ENCODE results near the gene NEXMIF.
"Not testable (repeated sequence)": the region's sequence is repeated elsewhere in the genome, so short reads cannot be mapped to it uniquely, and the experiment has no call there.

NEXMIF gene

DNA sequence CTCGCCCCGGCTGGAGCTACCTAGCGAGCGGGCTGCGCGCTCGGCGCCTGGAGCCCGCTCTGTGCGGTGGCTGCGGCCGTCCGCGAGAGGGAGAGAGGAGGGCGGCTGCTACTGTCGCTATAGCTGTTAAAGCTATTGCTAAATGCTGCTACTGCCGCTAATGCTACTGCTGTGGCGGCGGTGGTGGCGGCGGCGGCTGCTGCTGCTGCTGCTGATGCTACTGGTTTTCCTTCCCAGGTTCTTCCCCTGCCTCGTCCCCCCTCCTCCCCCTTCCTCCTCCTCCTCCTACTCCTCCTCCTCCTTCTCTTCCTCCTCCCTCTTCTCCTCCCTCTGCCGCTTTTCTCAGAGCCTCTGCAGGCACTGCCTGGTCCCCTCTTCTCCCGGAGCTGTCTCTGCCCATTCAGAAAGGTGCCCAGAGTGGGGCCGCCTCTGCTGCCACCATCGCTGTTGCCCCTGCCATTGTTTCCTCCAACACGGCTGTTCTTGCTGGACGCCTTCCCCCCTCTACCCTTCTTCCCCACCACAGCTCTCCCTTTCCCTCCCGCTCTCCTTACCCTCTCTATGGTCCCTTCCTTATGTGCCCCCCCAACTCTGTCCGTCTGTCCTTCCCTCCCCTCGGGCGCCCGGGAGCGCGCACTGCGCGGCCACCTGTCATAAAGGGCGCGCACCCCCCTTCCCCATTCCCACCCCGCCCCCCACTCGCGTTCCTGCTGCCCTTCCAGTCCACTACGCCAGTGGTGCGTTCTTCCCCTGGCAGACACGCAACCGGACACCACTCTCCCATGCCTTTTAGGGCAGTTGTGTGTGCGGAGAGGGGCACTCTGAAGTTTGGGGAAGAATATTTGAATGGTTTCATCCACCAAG, at the start of gene NEXMIF:
Gene NEXMIF (minus strand): TSS at position 228 of the 864 bp plus-strand sequence.
- no peak for DNase-seq (ENCODE audit: low spot score)

DNA sequence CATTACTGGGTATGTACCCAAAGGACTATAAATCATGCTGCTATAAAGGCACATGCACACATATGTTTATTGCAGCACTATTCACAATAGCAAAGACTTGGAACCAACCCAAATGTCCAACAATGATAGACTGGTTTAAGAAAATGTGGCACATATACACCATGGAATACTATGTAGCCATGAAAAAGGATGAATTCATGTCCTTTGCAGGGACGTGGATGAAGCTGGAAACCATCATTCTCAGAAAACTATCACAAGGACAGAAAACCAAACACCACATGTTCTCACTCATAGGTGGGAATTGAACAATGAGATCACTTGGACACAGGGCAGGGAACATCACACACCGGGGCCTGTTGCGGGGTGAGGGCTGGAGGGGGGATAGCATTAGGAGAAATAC, 36.7 kb upstream of the NEXMIF start:
- DNase-seq (ENCODE audit: low spot score), result not testable (repeated sequence)

DNA sequence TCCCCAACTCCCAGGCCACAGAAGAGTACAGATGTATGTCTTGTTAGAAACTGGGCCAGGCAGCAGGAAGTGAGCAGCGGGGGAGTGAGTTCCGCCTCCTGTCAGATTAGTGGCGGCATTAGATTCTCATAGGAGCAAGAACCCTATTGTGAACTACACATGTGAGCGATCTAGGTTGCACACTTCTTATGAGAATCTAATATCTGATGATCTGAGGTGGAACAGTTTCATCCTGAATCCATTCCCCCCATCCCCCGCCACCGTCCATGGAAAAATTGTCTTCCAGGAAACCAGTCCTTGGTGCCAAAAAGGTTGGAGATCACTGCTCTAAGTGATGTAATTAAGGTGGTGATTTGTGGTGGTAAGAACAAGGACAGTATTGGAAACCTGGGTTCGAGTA, 24.5 kb upstream of the NEXMIF start:
- DNase-seq (ENCODE audit: low spot score), result no peak

DNA sequence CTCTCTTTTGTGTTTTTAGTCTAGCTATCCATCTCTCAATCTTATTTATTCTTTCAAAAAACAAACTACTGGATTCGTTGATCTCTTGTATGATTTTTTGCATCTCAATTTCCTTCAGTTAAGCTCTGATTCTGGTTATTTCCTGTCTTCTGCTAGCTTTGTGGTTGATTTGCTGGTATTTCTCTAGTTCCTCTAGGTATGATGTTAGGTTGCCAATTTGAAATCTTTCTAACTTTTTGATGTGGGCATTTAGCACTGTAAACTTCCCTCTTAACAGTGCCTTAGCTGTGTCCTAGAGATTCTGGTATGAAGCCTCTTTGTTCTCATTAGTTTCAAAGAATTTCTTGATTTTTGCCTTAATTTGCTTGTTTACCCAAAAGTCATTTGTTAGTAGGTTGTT, 15.2 kb upstream of the NEXMIF start:
- no peak for DNase-seq (ENCODE audit: low spot score)

DNA sequence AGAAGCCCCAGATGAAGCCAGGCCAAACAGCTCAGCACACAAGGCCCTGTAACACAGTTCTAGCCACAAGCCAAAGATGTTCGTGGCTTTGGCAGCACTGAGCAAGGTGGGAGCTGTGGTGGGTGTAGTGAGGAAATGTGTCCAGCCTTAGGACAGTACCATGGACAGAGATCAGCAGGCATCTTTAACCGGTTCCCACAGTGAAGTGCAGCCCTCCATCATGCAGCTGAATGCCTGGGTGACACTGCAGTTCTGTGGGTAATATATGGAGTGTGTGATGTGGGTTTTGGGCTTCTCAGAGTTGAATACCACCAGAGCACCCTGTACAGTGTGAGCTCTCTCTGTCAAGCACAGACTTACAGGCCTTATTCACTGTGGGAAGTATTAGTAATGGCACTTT, 6.0 kb upstream of the NEXMIF start:
- no peak for DNase-seq (ENCODE audit: low spot score)

DNA sequence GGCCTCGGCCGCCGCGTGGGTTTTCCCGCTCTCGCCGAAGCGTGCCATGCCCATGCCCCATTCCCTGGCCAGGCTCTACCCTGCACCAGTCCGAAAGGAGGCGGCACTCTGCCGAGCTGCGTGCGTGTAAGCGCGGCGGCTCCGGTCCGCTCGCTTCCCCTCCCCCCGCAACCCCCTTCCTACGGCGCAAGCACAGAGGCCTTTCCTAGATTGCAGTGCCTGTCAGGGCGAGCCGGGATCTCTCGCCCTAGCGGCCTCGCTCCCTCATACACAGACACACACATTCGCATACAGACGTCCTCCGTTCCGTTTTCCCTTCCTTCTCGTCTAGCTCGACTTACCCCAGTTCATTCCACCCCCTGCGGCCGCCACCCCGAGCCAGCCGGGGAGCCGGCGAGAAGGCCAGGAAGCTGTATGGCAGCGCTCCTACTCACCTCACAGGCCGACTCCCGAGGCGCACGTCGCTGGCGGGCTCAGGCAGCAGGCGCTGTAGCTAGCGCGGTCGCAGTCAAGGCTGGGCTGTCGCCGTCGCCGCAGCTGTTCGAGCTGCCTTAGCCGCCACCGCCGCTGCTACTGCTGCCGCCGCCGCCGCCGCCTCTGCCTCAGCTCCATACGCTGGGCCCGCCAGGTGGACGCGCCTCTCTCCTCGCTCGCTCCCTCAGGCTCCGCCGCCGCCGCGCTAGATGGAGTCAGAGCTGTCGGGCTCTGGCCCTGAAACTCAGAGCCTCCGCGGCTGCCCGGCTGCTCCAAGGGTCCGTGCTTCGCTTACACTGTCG, 615 bp downstream of the NEXMIF start:
- DNase-seq (ENCODE audit: low spot score), result no peak

DNA sequence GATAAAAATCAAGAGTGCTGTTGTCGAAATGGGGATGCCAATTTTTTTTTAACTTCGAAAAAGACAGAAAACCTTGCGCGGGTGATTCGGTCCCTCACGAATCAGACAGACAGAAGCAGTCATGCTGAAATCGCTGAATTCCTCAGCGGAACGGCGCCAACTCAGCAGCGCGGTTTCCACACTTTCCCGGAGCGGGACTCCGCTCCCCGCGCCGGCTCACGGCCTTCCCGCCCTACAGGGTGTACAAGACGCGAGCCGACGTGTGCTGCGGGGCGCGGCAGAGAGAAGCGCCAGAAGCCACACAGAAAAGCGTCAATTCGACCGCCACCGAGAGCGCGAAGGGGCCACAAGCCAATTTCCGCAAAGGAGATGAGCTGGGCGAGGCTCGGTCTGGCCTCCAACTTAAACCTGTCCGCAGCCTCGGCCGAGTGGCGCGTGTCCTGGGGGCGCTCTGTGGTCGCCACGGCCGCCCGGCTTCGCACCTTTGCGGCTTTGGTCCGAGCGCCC, 1.3 kb downstream of the NEXMIF start:
- no peak for DNase-seq (ENCODE audit: low spot score)

DNA sequence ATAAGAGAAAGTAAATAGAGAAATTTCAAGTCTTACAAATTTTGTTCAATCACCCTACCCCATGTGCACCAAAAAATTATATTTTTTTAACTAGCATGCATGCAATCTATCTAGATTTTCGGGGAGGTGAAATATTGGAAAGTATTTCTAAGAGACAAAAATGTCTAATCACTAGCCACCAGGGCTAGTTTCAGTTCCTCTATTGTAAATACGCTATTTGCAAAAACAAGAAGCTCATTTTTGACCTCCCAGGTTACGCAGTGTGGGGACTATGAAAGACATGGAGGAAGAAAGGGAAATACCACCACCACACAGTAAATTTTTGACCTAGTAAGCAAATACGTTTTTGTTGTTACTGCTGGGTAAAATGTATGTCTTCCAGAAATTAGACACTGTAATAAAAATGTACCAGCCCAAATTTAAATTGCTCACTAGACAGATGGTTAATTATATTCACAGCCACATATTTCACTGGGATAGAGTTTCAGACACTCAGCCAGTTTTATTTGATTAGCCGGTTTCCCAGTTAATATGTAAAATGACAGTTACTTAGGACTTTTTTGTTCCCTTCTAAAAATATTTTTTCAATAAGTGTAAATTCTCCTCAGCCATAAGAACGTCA, 2.2 kb downstream of the NEXMIF start:
- no peak for DNase-seq (ENCODE audit: low spot score)

DNA sequence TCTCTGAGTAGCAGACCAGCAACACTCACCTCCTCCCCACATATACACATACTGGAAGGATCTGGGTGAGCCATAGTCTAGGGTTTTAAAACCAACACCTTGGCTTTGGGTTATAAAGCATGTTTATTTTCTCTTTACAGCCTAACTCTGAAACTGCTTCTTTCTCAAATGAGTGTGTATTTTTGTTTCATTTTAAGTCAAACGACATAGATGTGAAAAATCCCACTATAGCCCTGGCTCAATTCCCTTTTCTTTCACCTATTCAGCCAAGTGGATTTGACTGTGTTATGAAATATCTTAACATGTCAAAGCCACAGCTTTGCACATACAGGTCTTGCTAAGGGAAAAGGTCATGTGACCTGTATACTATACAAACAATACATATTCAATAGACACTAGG, 13.8 kb downstream of the NEXMIF start:
- DNase-seq (ENCODE audit: low spot score), result no peak

DNA sequence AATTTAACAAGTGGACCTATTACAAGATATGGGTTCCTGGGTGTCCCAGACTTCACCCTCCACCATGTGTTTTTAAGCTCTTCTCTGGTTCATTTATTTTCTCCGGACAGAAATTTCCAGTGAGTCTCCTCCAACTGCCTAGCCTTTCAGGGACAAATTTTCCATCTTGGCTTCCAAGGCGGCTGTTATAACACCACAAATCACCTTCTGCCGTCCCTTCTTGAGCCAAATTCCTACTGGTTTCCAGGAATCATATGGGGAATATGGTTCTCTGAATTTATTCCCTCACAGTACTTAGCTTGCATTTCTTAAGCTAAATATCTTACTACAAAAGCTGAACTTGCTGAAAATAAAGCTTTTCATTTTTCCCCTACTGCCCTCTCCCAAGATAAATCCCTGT, 18.8 kb downstream of the NEXMIF start:
- DNase-seq (ENCODE audit: low spot score), result no peak

DNA sequence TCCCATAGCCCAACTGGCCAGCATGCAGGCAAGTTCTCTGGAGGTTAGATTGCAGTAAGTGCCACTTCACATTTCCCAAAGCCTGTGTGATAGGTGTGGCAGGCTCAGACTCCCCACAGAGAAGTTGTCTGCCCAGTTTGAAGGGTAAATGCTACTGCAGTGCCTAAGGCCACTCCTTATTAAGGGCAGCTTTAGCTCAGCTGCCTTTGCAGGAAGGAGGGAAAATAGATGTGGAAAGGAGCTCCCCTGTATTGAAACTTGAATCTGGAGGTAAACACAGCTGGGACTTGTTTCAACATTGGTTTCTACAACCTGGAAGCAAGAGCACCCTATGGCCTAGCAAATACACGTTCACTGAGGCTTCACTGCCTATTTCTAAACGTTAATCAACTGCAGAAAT, 22.4 kb downstream of the NEXMIF start:
- no peak for DNase-seq (ENCODE audit: low spot score)

DNA sequence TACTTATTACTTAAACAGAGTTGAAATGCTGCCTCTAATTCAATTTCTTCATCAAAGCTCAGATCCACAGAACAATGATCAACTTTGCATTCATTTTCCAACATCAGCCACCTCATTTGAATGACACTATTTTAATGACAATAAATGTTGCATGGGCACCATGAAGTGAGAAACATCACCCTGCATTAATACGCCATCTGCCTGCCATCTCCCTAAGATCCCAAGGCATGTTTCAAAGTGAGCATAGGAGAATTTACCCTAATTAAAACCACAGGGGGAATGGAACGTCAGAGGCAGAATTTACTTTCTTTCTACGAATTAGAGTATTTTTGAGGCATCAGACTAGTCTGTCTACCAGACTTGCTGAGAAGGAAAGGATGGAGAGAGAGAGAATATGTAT, 32.7 kb downstream of the NEXMIF start:
- DNase-seq (ENCODE audit: low spot score), result no peak

DNA sequence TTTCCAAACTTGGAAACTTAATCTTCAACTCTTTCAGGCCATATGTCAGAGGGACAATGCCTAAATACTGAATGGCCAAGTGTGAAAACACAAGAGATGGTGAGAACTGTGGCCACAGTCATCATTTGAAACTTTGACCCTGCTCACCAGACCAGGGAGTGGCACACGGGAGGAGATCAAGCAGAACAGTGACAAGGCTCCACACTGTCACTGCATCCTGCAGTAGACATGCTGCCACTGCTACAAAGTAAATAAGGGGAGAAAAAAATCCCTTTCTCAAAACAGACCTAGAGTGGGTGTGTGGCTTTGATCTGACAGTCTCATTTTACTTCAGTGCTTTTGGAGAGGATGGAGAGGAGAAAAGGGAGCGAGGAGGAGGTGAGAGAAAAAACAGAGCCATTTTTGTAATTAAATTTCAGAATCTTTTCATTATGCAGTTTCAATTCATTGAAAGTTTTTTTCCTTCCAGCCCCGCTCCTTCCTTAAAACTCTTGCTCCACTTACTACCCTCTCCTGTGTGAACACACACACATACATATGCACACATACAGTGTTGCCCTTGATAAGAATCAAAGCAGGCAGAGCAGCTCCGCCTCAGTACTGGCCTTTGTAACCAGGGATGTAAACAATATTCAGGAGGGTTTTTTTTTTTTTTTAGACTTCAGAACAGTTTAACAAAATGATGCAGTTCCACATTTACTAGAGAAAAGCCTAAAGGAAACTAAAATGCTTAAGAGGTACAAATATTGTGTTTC, 34.4 kb downstream of the NEXMIF start:
- DNase-seq (ENCODE audit: low spot score), result no peak

DNA sequence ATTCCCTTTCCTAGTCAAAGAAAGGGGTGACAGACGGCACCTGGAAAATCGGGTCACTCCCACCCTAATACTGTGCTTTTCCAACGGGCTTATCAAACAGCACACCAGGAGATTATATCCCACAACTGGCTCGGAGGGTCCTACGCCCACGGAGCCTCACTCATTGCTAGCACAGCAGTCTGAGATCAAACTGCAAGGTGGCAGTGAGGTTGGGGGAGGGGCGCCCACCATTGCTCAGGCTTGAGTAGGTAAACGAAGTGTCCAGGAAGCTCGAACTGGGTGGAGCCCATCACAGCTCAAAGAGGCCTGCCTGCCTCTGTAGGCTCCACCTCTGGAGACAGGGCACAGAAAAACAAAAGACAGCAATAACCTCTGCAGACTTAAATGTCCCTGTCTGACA, 42.9 kb downstream of the NEXMIF start:
- DNase-seq (ENCODE audit: low spot score), result not testable (repeated sequence)

DNA sequence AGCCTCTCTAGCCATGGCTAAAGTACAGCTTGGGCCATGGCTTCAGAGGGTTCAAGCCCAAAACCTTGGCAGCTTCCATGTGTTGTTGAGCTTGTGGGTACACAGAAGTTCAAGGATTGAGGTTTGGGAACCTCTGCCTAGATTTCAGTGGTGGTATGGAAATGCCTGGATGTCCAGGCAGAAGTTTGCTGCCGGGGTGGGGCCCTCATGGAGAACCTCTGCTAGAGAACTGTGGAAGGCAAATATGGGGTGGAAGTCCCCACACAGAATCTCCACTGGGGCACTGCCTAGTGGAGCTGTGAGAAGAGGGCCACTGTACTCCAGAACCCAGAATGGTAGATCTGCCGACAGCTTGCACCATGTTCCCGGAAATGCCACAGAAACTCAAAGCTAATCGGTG, 59.5 kb downstream of the NEXMIF start:
- no peak for DNase-seq (ENCODE audit: low spot score)

DNA sequence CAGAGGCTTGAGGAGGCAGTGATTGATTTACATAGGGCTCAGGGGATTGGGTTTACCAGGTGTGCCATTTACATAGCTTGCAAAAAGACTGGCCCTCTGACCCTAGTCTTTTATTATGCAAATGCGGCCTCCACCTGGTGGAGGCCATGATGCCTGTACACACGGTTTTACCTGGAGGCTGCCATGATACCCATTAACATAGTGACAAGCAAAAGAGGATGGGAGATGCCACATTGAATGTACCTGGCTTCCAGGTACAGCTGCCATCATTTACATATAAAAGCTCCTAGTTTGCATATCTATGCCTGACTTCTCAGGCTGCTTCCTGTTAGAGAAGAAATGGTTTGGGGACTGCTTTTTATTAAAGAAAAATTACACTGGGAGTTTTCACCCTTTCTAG, 72.0 kb downstream of the NEXMIF start:
- DNase-seq (ENCODE audit: low spot score), result no peak

DNA sequence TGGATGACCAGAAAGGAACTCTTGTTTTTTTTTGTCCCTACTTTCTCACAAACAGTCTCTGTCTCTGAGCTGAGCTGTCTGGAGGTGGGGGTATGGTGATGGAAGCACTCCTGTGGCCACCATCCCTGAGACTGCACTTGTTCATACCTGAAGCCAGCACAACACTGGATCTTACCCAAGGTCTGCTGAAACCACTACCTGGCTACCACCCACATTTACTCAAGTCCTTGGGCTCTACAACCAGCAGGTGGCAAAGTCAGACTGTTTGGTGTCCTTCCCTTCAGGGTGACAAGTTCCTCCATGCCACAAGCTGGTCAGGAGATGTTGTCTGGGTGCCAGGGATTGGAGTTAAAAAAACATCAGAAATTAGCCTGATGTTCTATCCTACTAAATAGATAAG, 89.7 kb downstream of the NEXMIF start:
- no peak for DNase-seq (ENCODE audit: low spot score)

DNA sequence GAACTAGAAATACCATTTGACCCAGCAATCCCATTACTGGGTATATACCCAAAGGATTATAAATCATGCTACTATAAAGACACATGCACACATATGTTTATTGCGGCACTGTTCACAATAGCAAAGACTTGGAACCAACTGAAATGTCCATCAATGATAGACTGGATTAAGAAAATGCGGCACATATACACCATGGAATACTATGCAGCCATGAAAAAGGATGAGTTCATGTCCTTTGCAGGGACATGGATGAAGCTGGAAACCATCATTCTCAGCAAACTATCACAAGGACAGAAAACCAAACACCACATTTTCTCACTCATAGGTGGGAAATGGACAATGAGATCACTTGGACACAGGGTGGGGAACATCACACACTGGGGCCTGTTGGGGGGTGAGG, 105.5 kb downstream of the NEXMIF start:
- DNase-seq (ENCODE audit: low spot score), result not testable (repeated sequence)

DNA sequence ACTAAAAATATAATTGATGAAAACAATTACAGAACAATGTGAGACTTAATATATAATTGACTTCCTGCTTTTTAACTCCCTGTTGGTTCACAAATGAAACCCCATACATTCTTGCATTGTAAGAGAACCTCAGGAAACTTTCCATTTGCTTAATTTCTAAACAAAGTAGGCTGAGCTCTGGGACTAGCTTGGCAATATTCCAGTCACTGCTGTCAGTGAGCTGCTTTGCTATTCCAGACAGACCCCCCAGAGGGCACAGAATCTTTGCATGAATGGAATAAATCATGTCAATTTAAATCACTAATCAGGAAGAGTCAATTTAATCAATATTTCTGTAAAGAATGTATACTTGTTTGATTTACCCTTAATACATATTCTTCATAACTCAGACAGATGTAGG, 110.6 kb downstream of the NEXMIF start:
- no peak for DNase-seq (ENCODE audit: low spot score)

DNA sequence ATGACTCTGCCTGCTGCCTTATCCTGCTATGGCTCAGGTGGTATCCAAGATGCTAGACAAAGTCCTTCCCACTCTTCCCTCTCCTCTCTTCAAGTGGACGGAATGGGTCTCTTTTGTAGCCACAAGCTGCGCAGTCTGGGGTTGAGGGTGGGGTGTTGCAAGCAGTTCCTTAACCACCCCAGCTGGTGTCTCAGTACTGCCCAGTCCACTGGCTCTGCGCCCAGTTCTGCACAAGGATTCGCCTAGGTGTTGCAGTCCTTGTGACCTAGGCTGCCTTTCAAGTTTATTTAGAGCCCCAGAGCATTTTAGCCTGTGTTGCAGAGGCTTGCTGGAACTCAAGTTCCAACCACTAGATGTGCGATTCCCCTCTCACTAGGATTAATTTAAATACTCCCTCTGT, 120.7 kb downstream of the NEXMIF start:
- no peak for DNase-seq (ENCODE audit: low spot score)

DNA sequence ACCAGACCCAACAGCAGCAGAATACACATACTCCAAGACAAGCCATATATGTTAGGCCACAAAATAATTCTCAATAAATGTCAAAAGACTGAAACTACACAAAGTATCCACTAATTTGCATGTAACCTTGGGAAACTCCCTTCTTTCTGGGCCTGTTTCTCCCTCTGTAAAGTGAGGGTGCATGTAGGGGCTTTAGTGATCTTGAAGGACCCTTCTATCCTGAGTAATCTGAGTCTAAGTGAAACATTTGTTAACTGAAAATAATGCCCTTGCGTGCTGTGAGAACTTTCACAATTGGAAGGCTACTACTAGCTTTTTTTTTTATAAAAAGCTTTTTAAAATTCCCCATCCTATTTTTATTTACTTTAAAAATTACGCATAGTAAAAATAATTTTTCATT, 125.2 kb downstream of the NEXMIF start:
- no peak for DNase-seq (ENCODE audit: low spot score)

DNA sequence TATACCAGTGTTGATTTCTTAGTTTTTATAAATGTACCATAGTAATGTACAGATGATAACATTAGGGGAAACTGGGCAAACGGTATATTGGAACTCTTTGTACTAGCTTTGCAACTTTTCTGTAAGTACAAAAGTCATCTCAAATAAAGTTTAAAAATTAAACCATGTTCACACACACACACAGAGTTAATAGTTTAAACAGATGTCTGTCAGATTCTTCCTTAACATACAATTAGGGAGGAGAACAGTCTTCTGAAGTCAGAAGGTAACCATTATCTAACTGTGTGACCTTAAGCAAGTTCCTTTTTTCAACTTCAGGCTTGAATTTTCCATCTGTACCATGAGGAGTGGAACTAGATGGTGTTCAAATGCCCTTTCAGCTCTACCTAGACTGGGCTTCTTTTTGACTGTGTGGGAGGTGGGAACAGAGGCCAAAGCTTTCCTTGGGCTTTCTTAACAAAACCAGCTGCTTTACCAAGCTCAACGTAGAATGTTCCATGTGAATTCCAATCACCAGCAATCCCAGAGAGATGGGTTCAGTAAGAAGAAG, 127.8 kb downstream of the NEXMIF start:
- DNase-seq (ENCODE audit: low spot score), result no peak

Data from CD4-positive, alpha-beta T cell treated with Interleukin-6 at 100 ng/mL for 8 hours (primary cell).